Gastrocnemius medialis (tissue), 4 donors: ENCODE measurements around the gene DCDC1.

ENCODE experiments used
- POLR2A ChIP-seq, 2 donors: fragments of 450-650 bp; IDR thresholded peaks; one replicate each; pipeline ENCODE4 v1.6.1; 2017; ENCODE audit warnings: antibody characterized with exemption in 2 of 2, mild to moderate bottlenecking in 2 of 2, moderate library complexity in 2 of 2
- TF ChIP-seq, protein P1 (sequence below), 5 experiments: fragments of 450-650 bp in 3 of 5; fragments of 200-600 bp in 2 of 5; sonication (generic) in 2 of 5; IDR thresholded peaks in 4 of 5; conservative IDR thresholded peaks in 1 of 5; 1 replicate in 4 of 5; 2 replicates in 1 of 5; pipeline ENCODE4 v1.5.1; 2016 to 2019; ENCODE audit warnings: antibody characterized with exemption in 5 of 5, mild to moderate bottlenecking in 3 of 5, moderate library complexity in 3 of 5

DNA sequence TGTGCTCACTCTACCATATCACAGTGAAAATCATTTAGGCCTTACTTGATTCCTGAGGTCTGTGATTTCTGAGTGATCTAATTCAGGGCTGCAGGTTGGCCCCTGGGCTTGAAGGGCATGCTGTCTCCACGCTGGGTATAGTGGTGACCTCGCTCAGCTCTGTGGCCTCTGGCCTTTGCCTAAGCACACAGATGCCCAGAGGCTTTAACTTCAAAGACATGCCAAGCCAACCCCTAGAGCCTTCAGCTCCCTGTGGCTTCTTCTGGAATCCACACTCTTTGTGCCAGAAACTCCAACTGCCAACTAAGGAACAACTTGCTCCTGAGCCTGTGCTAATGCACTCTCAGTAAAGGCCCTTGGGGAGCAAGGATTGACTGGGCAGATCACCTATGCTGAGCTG is 550.8 kb downstream of the DCDC1 start:
- TF ChIP-seq, protein P1, sequence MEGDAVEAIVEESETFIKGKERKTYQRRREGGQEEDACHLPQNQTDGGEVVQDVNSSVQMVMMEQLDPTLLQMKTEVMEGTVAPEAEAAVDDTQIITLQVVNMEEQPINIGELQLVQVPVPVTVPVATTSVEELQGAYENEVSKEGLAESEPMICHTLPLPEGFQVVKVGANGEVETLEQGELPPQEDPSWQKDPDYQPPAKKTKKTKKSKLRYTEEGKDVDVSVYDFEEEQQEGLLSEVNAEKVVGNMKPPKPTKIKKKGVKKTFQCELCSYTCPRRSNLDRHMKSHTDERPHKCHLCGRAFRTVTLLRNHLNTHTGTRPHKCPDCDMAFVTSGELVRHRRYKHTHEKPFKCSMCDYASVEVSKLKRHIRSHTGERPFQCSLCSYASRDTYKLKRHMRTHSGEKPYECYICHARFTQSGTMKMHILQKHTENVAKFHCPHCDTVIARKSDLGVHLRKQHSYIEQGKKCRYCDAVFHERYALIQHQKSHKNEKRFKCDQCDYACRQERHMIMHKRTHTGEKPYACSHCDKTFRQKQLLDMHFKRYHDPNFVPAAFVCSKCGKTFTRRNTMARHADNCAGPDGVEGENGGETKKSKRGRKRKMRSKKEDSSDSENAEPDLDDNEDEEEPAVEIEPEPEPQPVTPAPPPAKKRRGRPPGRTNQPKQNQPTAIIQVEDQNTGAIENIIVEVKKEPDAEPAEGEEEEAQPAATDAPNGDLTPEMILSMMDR (IDR thresholded peaks at IDR 0.05 in 4 of 5, conservative IDR thresholded peaks at IDR 0.05 in 1 of 5): no peak
- no peak for TF ChIP-seq POLR2A (IDR thresholded peaks at IDR 0.05)
